Left lung (tissue), 10 donors: Measurements from ENCODE around the gene TGFBI. TPM values are rescaled to one million over a fixed set of nuclear protein-coding genes. Genes with fewer than 3 reads are reported as not detected.

Source experiments
- ATAC-seq: fragments of 200-7000 bp; cut with Tn5 transposase; one replicate; pipeline ENCODE4 v1.9.1; 2020; ENCODE audit warnings: moderate library complexity
- DNase-seq, 4 donors: peaks; one replicate each; pipeline ENCODE4 v3.0.0-alpha.2; 2013 to 2020
- H3K27ac ChIP-seq, 2 donors: fragments of 200-600 bp; sonication (generic) in 1 of 2; one replicate each; pipeline versions ENCODE4 v1.5.0 to v1.8.0; 2020 to 2021
- H3K27me3 ChIP-seq, 2 donors: fragments of 200-600 bp; sonication (generic) in 1 of 2; one replicate each; pipeline versions ENCODE4 v1.5.0 to v1.8.0; 2020 to 2021
- H3K36me3 ChIP-seq, 2 donors: fragments of 200-600 bp; sonication (generic) in 1 of 2; one replicate each; pipeline versions ENCODE4 v1.5.0 to v1.8.0; 2020 to 2021
- H3K4me1 ChIP-seq, 2 donors: fragments of 200-600 bp; one replicate each; pipeline ENCODE4 v1.8.0; 2021
- H3K4me3 ChIP-seq, 2 donors: fragments of 200-600 bp; sonication (generic) in 1 of 2; one replicate each; pipeline versions ENCODE4 v1.5.0 to v1.8.0; 2020 to 2021; ENCODE audit warnings: mild to moderate bottlenecking in 1 of 2
- H3K9me3 ChIP-seq, 2 donors: fragments of 200-600 bp; sonication (generic) in 1 of 2; one replicate each; pipeline versions ENCODE4 v1.5.0 to v1.8.0; 2020 to 2021
- intact Hi-C, 2 donors: fragments of 100-400 bp; cut with DNase I; formaldehyde crosslinking; loops; one replicate each; pipeline versions ENCODE4 v1.11.2 to v1.14.2; 2022
- polyA plus RNA-seq, 6 donors: library from polyadenylated mRNA; unstranded; fragments of 120-200 nt; gene quantifications; one replicate each; pipeline ENCODE4 v1.2.1, GENCODE V29; 2013; ENCODE audit not compliant: insufficient read length in 6 of 6
- total RNA-seq, 2 donors: library from RNA; stranded (reverse); fragmentation: NEBNext Ultra II Directional; extraction: Animal tissue kit (Norgen Biotek cat#: 25700); gene quantifications; one replicate each; pipeline ENCODE4 v1.2.1, GENCODE V29; 2021
- TF ChIP-seq, protein P1 (sequence below), 2 donors: fragments of 200-600 bp; sonication (generic) in 1 of 2; IDR thresholded peaks; one replicate each; pipeline versions ENCODE4 v1.5.0 to v1.8.0; 2021; ENCODE audit warnings: antibody characterized with exemption in 2 of 2
- donor health status: DM: no; HTN: yes; CAD: no.
- donor health status: DM: no; HTN: no; CAD: no.

TGFBI gene
- total and polyA plus RNA-seq, 8 donors, result 124 to 222 (median 146) TPM

DNA sequence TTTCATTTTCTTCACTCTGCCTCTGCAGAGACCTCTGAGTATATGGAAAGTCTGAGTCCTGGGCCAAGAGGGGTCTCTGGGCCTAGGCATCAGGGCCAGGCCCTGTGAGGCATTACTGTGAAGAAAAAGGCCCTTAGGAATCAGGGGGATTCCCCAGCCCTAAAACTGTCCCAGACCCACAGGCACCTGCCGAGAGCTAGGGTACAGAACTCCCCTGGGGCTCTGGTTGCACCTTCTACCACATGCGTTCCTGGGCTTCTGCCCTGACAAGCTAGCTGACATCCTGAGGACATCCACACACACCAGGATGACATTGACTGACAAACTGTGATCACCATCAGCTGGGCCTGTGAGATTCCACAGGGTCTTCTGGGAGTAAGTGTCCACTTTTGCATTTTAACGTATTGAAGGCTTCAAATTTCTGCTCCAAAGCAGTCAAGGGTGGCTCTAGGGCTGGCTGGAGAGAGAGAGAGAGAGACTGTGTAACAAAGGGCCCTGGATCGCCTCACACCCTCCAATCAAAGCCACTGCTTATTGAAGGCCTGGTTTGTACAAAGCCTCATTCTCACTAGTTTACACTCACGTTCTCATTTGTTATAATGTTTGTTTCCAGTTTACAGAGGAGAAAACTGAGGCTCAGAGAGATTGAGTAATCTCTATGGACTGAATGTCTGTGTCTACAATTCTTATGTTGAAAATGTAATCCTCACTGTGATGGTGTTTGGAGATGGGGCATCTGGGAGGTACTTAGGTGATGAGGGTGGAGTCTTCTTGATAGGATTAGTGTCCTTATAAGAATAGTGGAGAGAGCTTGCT, 45.1 kb downstream of the TGFBI start:
- DNase-seq (no peak), ATAC-seq (no peak)
- peaks cover 0 to 8% of the 10 kb centered on the region in 2 donors for H3K27me3 ChIP-seq
- H3K36me3 ChIP-seq, result no peaks in the 10 kb centered on the region
- TF ChIP-seq, protein P1, sequence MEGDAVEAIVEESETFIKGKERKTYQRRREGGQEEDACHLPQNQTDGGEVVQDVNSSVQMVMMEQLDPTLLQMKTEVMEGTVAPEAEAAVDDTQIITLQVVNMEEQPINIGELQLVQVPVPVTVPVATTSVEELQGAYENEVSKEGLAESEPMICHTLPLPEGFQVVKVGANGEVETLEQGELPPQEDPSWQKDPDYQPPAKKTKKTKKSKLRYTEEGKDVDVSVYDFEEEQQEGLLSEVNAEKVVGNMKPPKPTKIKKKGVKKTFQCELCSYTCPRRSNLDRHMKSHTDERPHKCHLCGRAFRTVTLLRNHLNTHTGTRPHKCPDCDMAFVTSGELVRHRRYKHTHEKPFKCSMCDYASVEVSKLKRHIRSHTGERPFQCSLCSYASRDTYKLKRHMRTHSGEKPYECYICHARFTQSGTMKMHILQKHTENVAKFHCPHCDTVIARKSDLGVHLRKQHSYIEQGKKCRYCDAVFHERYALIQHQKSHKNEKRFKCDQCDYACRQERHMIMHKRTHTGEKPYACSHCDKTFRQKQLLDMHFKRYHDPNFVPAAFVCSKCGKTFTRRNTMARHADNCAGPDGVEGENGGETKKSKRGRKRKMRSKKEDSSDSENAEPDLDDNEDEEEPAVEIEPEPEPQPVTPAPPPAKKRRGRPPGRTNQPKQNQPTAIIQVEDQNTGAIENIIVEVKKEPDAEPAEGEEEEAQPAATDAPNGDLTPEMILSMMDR (IDR thresholded peaks at IDR 0.05), result no peak
- H3K4me3 ChIP-seq, result no peak overlapping the region
- no peaks in the 10 kb centered on the region for H3K9me3 ChIP-seq
- no peaks in the 10 kb centered on the region for H3K4me1 ChIP-seq
- H3K27ac ChIP-seq, result no peak overlapping the region
- intact Hi-C loops, result no loop called here

DNA sequence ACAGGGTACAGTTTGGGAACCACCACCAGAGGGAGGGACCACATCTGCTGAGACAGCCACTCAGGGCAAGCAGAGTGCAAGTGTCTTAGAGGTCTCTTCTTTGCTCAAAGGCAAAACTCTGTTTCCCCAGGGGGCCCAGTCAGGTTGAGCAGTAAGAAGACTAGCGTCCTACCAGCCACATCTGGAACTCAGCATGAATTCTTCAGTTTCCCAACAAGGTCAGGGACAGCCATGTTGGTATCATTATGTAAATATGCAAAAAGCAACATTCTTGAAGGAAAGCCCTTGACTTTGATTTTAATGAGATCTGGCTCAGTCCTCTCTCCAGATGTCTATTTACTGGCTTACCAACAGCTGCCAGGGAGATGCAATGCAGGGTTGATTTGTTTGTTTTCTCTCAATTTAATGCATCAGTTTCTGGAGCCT, 46.7 kb downstream of the TGFBI start:
- no peaks in the 10 kb centered on the region for H3K9me3 ChIP-seq
- no peak for DNase-seq
- peaks cover 7 to 23% of the 10 kb centered on the region in 2 donors for H3K27me3 ChIP-seq
- H3K4me1 ChIP-seq, result peaks cover 0 to 6% of the 10 kb centered on the region in 2 donors
- H3K36me3 ChIP-seq, result no peaks in the 10 kb centered on the region
- H3K4me3 ChIP-seq, result no peak overlapping the region
- no peak for ATAC-seq
- intact Hi-C loops, result no loop called here
- TF ChIP-seq, protein P1 (IDR thresholded peaks at IDR 0.05), result no peak
- no peak overlapping the region for H3K27ac ChIP-seq

DNA sequence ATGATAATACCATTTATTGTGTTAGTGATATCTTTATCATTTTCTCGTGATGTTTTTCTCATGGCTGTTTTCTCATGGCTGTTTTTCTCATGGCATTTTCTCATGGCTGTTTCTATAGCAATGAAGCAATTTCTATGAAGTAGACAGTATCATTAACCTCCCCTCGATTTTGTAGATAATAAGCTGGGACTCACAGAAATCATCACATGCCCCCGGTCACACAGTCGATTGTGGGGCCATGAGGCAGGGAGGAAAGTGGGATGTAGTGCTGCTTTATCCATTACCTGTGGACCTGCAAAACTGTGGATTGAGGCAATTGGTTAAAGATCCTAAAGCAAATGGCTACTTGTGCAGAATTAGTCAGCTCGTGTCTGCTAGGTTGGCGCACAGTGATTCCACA, 47.3 kb downstream of the TGFBI start:
- DNase-seq (no peak), ATAC-seq (no peak)
- TF ChIP-seq, protein P1 (IDR thresholded peaks at IDR 0.05), result no peak
- no peak overlapping the region for H3K4me3 ChIP-seq
- no peak overlapping the region for H3K27ac ChIP-seq
- intact Hi-C loops, result no loop called here
- peaks cover 0 to 12% of the 10 kb centered on the region in 2 donors for H3K4me1 ChIP-seq
- H3K9me3 ChIP-seq, result no peaks in the 10 kb centered on the region
- H3K27me3 ChIP-seq, result peaks cover 7 to 29% of the 10 kb centered on the region in 2 donors
- no peaks in the 10 kb centered on the region for H3K36me3 ChIP-seq

DNA sequence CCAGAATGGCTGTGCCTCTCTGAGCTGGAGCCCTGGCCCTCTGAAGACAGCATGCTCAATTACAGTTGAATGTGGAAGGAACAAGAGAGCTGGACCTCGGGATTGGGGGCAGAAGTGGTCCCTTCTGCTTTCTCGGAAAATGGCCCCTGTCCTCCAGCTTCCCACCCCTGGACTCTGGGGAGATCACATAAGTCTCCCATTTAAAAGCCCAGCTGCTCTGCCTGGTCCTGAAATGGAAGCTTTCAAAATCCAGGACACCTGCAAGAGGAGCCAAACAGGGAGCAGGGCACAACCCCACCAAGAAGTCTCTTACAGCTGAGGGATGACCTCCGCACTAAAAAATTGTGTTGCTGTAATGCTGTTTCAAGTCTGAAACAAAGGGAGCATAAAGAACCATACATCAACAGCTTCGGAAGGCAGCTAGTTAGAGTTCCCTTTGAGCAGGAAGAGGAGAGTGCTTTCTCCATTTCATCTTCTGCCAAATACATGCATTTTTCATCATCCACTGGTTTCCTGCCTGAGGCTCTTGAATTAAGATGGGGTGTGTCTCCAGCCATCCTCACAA, 48.2 kb downstream of the TGFBI start:
- intact Hi-C loops, result no loop called here
- Histone ChIP-seq H3K36me3 (no peaks in the 10 kb centered on the region), H3K27ac (no peak overlapping the region), H3K27me3 (peaks cover 7 to 33% of the 10 kb centered on the region in 2 donors), H3K9me3 (no peaks in the 10 kb centered on the region), H3K4me3 (no peak overlapping the region), H3K4me1 (peaks cover 0 to 13% of the 10 kb centered on the region in 2 donors)
- TF ChIP-seq, protein P1 (IDR thresholded peaks at IDR 0.05), result no peak
- ATAC-seq (no peak), DNase-seq (no peak)

DNA sequence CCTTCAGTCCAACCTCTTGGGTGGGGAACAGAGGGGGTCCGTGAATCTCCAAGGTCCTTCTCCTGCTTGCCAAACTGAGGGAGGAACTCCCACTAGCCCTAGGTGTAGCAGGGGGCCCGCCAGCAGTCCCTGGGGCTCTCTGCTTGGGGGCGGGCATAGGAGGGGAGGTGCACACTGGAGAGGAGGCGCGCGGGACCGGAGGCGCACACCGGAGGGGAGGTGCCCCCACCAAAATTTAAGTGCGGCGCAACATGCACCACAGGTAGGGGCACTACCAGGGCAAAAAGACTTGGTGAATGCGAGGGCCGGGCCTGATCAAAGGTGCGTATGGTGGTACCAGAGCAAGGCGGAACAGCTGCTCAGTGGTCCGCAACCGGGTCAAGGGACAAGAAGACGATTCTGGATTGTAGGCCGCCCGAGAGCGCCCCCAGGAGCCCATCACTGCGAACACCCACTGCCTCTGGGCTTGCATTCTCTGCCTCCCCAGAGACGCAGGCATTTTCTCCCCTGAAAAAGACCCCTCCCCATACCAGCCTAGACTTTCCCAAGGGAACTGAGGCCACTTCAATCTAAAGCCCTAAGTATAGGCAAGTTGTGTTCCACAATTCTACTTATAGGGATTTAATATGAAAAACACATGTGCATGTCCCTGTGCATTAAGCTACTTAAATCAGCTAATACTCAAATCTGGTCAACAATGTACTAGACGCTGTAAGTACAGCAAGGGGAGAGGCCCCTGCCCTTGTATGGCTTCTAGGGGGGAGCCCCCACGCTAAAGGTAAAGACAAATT, 50.6 kb downstream of the TGFBI start:
- no peaks in the 10 kb centered on the region for H3K36me3 ChIP-seq
- H3K4me3 ChIP-seq, result peak overlapping the region; percentile 30 to 34
- peak in 1 of 4 donors; percentile 75 for DNase-seq
- TF ChIP-seq, protein P1 (IDR thresholded peaks at IDR 0.05), result no peak
- intact Hi-C loops, result no loop called here
- no peak overlapping the region for H3K27ac ChIP-seq
- H3K4me1 ChIP-seq, result peaks cover 0 to 13% of the 10 kb centered on the region in 2 donors
- no peak for ATAC-seq
- H3K27me3 ChIP-seq, result peaks cover 7 to 38% of the 10 kb centered on the region in 2 donors
- no peaks in the 10 kb centered on the region for H3K9me3 ChIP-seq
